Body of pancreas (tissue), 4 donors: ENCODE data around the gene BRF1. TPM values are rescaled to one million over a fixed set of nuclear protein-coding genes. Genes with fewer than 3 reads are reported as not detected.

Experiments used
- ATAC-seq: fragments of 150-250 bp; one replicate; pipeline ENCODE4 v1.9.1; 2016
- DNase-seq, 4 donors: peaks; one replicate each; pipeline ENCODE4 v3.0.0-alpha.2; 2019
- H3K27ac ChIP-seq, 4 donors: fragments of 200-600 bp; sonication (generic); 1 replicate in 3 of 4; 2 replicates in 1 of 4; pipeline versions ENCODE4 v1.5.1 to v1.6.1; 2016 to 2019; ENCODE audit warnings: mild to moderate bottlenecking in 1 of 4, mixed read lengths in 1 of 4, moderate library complexity in 1 of 4
- H3K27me3 ChIP-seq, 2 donors: fragments of 200-600 bp; sonication (generic); one replicate each; pipeline ENCODE4 v1.6.0; 2016; ENCODE audit warnings: mild to moderate bottlenecking in 1 of 2
- H3K36me3 ChIP-seq, 2 donors: fragments of 200-600 bp; sonication (generic); replicated peaks in 1 of 2; 2 replicates each; pipeline ENCODE4 v1.5.1; 2016; ENCODE audit warnings: low read depth in 2 of 2; ENCODE audit not compliant: insufficient read depth in 1 of 2
- H3K4me1 ChIP-seq: fragments of 200-600 bp; sonication (generic); one replicate; pipeline ENCODE4 v1.6.0; 2016
- H3K4me3 ChIP-seq, 2 donors: fragments of 200-600 bp; sonication (generic); 1 replicate in 1 of 2; 2 replicates in 1 of 2; pipeline ENCODE4 v1.5.1; 2016 to 2019
- H3K9me3 ChIP-seq, 3 donors: fragments of 200-600 bp; sonication (generic); 1 replicate in 2 of 3; 2 replicates in 1 of 3; pipeline ENCODE4 v1.5.1; 2016
- POLR2A ChIP-seq, 3 donors: fragments of 450-650 bp; IDR thresholded peaks; one replicate each; pipeline ENCODE4 v1.6.1; 2016; ENCODE audit warnings: antibody characterized with exemption in 3 of 3, mild to moderate bottlenecking in 2 of 3
- WGBS, 2 donors: methylation state at CpG; one replicate each; pipeline ENCODE4 v1.1.5; 2017; 5-methylcytosine and 5-hydroxymethylcytosine counted together
- intact Hi-C: fragments of 100-400 bp; cut with DNase I; formaldehyde crosslinking; loops from one replicate; pipeline ENCODE4 v1.15.1; 2023
- total RNA-seq, 2 donors: library from RNA; depleted of rRNA; stranded (reverse); fragments of >200 nt; gene quantifications; one replicate each; pipeline ENCODE4 v1.1.0, GENCODE V29; 2016
- TF ChIP-seq, protein P1 (sequence below), 7 experiments: fragments of 450-650 bp in 4 of 7; fragments of 200-600 bp in 3 of 7; sonication (generic) in 3 of 7; IDR thresholded peaks; one replicate each; pipeline ENCODE4 v1.5.1; 2016 to 2019; ENCODE audit warnings: antibody characterized with exemption in 7 of 7

BRF1 gene
- total RNA-seq, 2 donors from 2014 or later: 54.5 to 86.7 TPM

DNA sequence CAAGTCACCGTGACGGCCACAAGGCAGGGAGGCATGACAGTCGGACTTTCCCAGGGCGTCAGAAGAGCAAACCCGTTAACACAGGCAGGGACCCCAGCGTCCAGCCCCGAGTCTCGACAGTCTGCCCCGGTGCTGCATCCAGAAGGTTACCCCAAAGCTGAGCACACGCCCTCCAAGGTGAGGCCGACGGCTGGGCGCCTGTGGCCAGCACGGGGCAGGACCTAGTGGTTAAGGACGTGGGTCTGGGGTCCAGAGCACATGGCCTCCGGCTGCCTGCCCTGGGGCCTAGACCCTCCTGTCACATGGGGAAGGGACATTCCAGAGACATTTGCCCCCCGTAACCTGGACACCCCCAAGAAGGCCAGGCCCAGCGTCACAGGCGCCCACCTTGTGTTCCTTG, 82.2 kb downstream of the BRF1 start:
- intact Hi-C loops: no loop called here
- ATAC-seq: no peak
- no peak overlapping the region for H3K4me3 ChIP-seq
- no peaks in the 10 kb centered on the region for H3K27me3 ChIP-seq
- H3K27ac ChIP-seq: no peak overlapping the region
- no peaks in the 10 kb centered on the region for H3K4me1 ChIP-seq
- TF ChIP-seq, protein P1, sequence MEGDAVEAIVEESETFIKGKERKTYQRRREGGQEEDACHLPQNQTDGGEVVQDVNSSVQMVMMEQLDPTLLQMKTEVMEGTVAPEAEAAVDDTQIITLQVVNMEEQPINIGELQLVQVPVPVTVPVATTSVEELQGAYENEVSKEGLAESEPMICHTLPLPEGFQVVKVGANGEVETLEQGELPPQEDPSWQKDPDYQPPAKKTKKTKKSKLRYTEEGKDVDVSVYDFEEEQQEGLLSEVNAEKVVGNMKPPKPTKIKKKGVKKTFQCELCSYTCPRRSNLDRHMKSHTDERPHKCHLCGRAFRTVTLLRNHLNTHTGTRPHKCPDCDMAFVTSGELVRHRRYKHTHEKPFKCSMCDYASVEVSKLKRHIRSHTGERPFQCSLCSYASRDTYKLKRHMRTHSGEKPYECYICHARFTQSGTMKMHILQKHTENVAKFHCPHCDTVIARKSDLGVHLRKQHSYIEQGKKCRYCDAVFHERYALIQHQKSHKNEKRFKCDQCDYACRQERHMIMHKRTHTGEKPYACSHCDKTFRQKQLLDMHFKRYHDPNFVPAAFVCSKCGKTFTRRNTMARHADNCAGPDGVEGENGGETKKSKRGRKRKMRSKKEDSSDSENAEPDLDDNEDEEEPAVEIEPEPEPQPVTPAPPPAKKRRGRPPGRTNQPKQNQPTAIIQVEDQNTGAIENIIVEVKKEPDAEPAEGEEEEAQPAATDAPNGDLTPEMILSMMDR (IDR thresholded peaks at IDR 0.05): no peak
- TF ChIP-seq POLR2A (IDR thresholded peaks at IDR 0.05): no peak
- H3K36me3 ChIP-seq: peaks cover 0 to 9% of the 10 kb centered on the region in 2 donors
- H3K9me3 ChIP-seq: no peaks in the 10 kb centered on the region
- 93 to 98% methylated on average over 8 to 16 of the region's 19 CpGs for WGBS, 2 donors
- no peak for DNase-seq

DNA sequence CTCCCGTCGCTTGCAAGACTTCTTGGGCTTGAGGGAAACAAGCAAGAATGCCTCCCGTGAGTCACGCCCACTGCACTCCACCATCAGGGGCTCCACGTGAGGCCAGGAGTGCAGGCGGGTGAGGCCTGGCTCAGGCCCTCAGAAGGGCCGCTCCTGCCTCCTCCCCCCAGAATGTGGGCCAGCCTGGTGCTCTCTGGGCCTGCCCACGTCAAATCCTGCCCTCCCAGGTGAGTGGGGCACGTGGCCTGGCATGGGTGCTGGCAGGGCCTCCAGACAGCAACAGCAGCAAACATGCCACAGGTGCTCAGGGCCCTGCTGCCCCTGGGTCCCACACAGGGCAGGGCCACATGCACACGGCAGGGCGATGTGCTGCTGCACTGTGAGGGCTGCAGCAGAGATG, 83.0 kb downstream of the BRF1 start:
- peaks cover 0 to 9% of the 10 kb centered on the region in 2 donors for H3K36me3 ChIP-seq
- ATAC-seq: no peak
- no peak overlapping the region for H3K27ac ChIP-seq
- H3K4me1 ChIP-seq: no peaks in the 10 kb centered on the region
- TF ChIP-seq, protein P1 (IDR thresholded peaks at IDR 0.05): no peak
- TF ChIP-seq POLR2A (IDR thresholded peaks at IDR 0.05): no peak
- H3K4me3 ChIP-seq: no peak overlapping the region
- no peaks in the 10 kb centered on the region for H3K9me3 ChIP-seq
- H3K27me3 ChIP-seq: no peaks in the 10 kb centered on the region
- intact Hi-C loops: no loop called here
- WGBS, 2 donors: 88% methylated on average over 7 of the region's 11 CpGs; no CpG with 5 or more reads in 1 of the 2 donors
- no peak for DNase-seq

DNA sequence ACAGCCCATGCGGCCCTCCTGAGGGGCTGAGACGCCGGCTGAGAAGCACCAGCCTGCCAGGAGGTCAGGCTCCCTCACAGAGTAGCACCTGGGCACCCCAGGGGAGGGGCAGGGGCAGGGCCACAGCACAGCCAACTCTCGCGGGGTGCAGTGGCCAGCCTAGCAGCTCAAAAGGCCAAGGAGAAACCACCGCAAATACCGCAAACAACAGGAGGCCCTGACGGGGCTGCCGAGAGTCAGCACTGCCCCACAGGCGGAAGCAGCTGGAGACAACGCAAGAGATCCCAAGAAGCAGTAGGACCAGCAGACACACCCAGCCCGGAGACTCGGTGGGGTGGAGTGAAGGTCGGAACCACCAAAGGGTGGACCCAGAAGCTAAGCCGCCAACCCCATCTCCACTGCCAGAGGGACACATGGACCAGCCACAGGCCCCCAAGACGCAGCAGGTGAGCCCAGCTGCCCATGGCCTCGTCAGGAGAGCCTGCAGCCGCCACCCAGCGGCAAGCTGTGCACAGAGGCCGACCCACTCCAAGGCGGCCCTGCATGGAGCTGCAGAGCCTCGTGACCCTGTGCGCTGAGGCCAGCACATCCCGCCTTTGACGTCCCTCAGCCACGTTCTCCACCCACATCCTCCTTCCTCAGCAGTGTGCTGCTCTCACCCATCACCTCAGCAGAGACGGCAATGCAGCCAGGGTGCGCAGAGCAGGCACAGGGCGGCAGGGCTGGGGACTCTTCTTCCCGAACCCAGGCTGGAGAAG, 84.1 kb downstream of the BRF1 start:
- WGBS, 2 donors: 85 to 98% methylated on average over 9 to 22 of the region's 30 CpGs
- TF ChIP-seq POLR2A (IDR thresholded peaks at IDR 0.05): no peak
- no peak overlapping the region for H3K4me3 ChIP-seq
- H3K36me3 ChIP-seq: peaks cover 0 to 9% of the 10 kb centered on the region in 2 donors
- no peak overlapping the region for H3K27ac ChIP-seq
- ATAC-seq (no peak), DNase-seq (no peak)
- no peaks in the 10 kb centered on the region for H3K9me3 ChIP-seq
- intact Hi-C loops: no loop called here
- H3K27me3 ChIP-seq: no peaks in the 10 kb centered on the region
- H3K4me1 ChIP-seq: no peaks in the 10 kb centered on the region

DNA sequence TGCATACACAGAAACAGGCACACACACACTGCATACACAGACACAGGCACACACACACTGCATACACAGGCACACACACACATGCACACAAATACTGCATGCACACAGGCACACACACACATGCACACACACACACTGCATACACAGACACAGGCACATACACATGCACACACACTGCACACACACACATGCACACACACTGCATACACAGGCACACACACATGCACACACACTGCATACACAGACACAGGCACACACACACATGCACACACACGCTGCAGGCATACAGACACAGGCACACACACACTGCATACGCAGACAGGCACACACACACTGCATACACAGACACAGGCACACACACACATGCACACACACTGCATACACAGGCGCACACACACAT, 85.2 kb downstream of the BRF1 start:
- H3K9me3 ChIP-seq: no peaks in the 10 kb centered on the region
- intact Hi-C loops: no loop called here
- WGBS, 2 donors: 88 to 92% methylated on average over 3 of the region's 3 CpGs
- no peaks in the 10 kb centered on the region for H3K4me1 ChIP-seq
- peaks cover 0 to 9% of the 10 kb centered on the region in 2 donors for H3K36me3 ChIP-seq
- no peak overlapping the region for H3K27ac ChIP-seq
- no peaks in the 10 kb centered on the region for H3K27me3 ChIP-seq
- DNase-seq (no peak), ATAC-seq (no peak)
- H3K4me3 ChIP-seq: no peak overlapping the region
- no peak for TF ChIP-seq POLR2A (IDR thresholded peaks at IDR 0.05)
- TF ChIP-seq, protein P1 (IDR thresholded peaks at IDR 0.05): no peak

DNA sequence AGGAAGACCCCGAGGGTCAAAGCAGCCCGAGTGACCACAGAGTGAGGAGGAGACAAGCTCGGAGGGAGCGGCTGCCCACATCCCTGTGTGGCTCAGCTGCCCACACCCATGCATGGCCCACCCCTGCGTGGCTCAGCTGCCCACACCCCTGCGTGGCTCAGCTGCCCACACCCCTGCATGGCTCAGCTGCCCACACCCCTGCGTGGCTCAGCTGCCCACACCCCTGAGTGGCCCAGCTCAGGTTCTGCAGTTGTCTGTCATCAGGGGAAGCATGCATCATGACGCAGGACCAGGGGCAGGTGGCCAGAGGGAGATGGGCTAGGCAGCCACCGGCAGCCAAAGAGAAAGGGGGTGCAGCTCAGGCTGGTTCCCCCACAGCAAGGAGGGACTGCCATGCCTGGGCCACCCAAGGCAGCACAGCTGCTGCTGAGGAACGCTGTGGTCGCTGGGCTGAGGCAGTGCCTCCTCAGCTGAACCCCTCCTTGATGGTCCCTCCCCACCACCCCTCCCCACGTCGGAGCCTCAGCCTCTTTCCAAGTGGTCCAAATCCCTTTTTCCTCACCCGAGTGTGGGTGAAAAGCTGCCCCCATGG, 86.4 kb downstream of the BRF1 start:
- Histone ChIP-seq H3K4me3 (no peak overlapping the region), H3K4me1 (no peaks in the 10 kb centered on the region), H3K9me3 (no peaks in the 10 kb centered on the region), H3K27ac (no peak overlapping the region), H3K36me3 (peaks cover 0 to 9% of the 10 kb centered on the region in 2 donors), H3K27me3 (no peaks in the 10 kb centered on the region)
- DNase-seq: no peak
- 89% methylated on average over 14 of the region's 14 CpGs; no CpG with 5 or more reads in 1 of the 2 donors for WGBS, 2 donors
- TF ChIP-seq, protein P1 (IDR thresholded peaks at IDR 0.05): no peak
- no peak for TF ChIP-seq POLR2A (IDR thresholded peaks at IDR 0.05)
- intact Hi-C loops: no loop called here
- no peak for ATAC-seq
